Measurements from ENCODE around the gene IKZF3. TPM values are rescaled to one million over a fixed set of nuclear protein-coding genes. Genes with fewer than 3 reads are reported as not detected.

The IKZF3 gene
- total and polyA plus RNA-seq, 10 of the 15 experiments (the other 5 are each of a cell fraction or from before 2014, with no cell fraction given): 5.5 to 98.2 (median 47.6) TPM

- in situ Hi-C loops (cut with MboI) (no loop called here), intact Hi-C loops (cut with micrococcal nuclease; ENCODE audit: unreplicated experiment) (loop anchor here (2.0 to 5.0 kb wide), 2 partner anchors 24 to 108 kb away; no protein-coding TSS in a partner anchor)
- peaks cover 7% of the 10 kb centered on the region for H3K79me2 ChIP-seq (ENCODE audit: control insufficient read depth, insufficient read depth, low read length)
- SMC1A ChIA-PET (ENCODE audit: uncharacterized antibody, unreplicated experiment): interaction anchor here (0.9 to 3.6 kb wide), 13 partner anchors 23 to 165 kb away, joined by 3 to 20 read pairs (median 4); partner anchors contain the start of genes IKZF3 and PGAP3
- WGBS (ENCODE audit: insufficient coverage, insufficient replicate concordance, low lambda C conversion rate, missing lambda C conversion rate): under 1% methylated on average over 30 of the region's 65 CpGs
- H3K27me3 ChIP-seq (replicated peaks in 1 of 2; ENCODE audit: control insufficient read depth in 2 of 2, insufficient read depth in 2 of 2, low read length in 1 of 2): no peaks in the 10 kb centered on the region
- H3K9ac ChIP-seq (ENCODE audit: control insufficient read depth, insufficient read depth, low read length): peak within 1 kb of the TSS; percentile 78
- 0 out of 4 replicates have a peak, but pooled peaks cover 0 to 3% of the 10 kb centered on the region in 2 experiments for H3K36me3 ChIP-seq (ENCODE audit: control insufficient read depth in 2 of 2, insufficient read depth in 2 of 2, low read length in 1 of 2)
- peaks cover 3% of the 10 kb centered on the region; the same call in 1 of the 2 replicates for H3K4me1 ChIP-seq (ENCODE audit: control insufficient read depth, insufficient read depth, low read length)
- ATAC-seq: peak; percentile 96
- CTCF ChIA-PET: interaction anchor here (0.6 to 5.6 kb wide), 30 partner anchors 9 to 250 kb away, joined by 3 to 79 read pairs (median 6); partner anchors contain the start of genes IKZF3, PGAP3, PNMT and PSMD3
- peak within 1 kb of the TSS; percentile 88 for H3K27ac ChIP-seq (ENCODE audit: control insufficient read depth, insufficient read depth)
- TSS peak; percentile 90 for BruUV-seq (replicated peaks)
- H2AFZ ChIP-seq (ENCODE audit: control insufficient read depth, low read depth, low read length): peak within 1 kb of the TSS; percentile 89
- no peaks in the 10 kb centered on the region for H4K20me1 ChIP-seq (ENCODE audit: control insufficient read depth, insufficient read depth)
- RAD21 ChIA-PET (ENCODE audit: unreplicated experiment): interaction anchor here (0.7 to 2.8 kb wide), 18 partner anchors 9 to 142 kb away, joined by 3 to 14 read pairs (median 5); partner anchors contain the start of genes IKZF3, PGAP3 and PNMT
- H3K9me3 ChIP-seq (replicated peaks; ENCODE audit: control insufficient read depth, insufficient read depth, low read length): no peaks in the 10 kb centered on the region
- POLR2A ChIA-PET: interaction anchor here (0.6 to 2.1 kb wide), 8 partner anchors 22 to 132 kb away, joined by 3 to 9 read pairs (median 4); no protein-coding TSS in a partner anchor
- peak within 1 kb of the TSS; percentile 91 for H3K4me3 ChIP-seq
- DNase-seq (ENCODE audit: low read depth, low spot score): peak; percentile 43
- peak within 1 kb of the TSS; percentile 86 for H3K4me2 ChIP-seq (ENCODE audit: control insufficient read depth, insufficient read depth)
- FAIRE-seq: peak; percentile 35
- peak; percentile 71 to 90 (median 85) for TF ChIP-seq CTCF (IDR thresholded peaks at IDR 0.05 in 2 of 3, conservative IDR thresholded peaks at IDR 0.05 in 1 of 3; ENCODE audit: control insufficient read depth in 2 of 3, extremely low read depth in 1 of 3, insufficient read depth in 1 of 3, low read depth in 3 of 3, low read length in 3 of 3)
- TF ChIP-seq BACH1 (IDR thresholded peaks at IDR 0.05; ENCODE audit: borderline replicate concordance): peak; percentile 78
- no peak for TF ChIP-seq PBX3 (IDR thresholded peaks at IDR 0.05; ENCODE audit: insufficient replicate concordance, low read depth, low read length)
- TF ChIP-seq, protein P1, sequence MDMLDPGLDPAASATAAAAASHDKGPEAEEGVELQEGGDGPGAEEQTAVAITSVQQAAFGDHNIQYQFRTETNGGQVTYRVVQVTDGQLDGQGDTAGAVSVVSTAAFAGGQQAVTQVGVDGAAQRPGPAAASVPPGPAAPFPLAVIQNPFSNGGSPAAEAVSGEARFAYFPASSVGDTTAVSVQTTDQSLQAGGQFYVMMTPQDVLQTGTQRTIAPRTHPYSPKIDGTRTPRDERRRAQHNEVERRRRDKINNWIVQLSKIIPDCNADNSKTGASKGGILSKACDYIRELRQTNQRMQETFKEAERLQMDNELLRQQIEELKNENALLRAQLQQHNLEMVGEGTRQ (IDR thresholded peaks at IDR 0.05; ENCODE audit: borderline replicate concordance, low read depth, low read length): peak; percentile 91
- peak in 1 of 2 experiments; percentile 27; a peak in 1 of 3 replicates for TF ChIP-seq EGR1 (IDR thresholded peaks at IDR 0.05; ENCODE audit: borderline replicate concordance in 1 of 2, low read depth in 2 of 2, low read length in 2 of 2)
- no peak for TF ChIP-seq IKZF2 (IDR thresholded peaks at IDR 0.05)
- TF ChIP-seq SMAD5 (IDR thresholded peaks at IDR 0.05; ENCODE audit: low read depth): no peak
- TF ChIP-seq LARP7 (IDR thresholded peaks at IDR 0.05): peak; percentile 73
- 0 out of 3 replicates have a peak, but pooled peaks have one; percentile 29 for TF ChIP-seq POU2F2 (IDR thresholded peaks at IDR 0.05; ENCODE audit: borderline replicate concordance, low read depth, low read length)
- TF ChIP-seq, protein P2, sequence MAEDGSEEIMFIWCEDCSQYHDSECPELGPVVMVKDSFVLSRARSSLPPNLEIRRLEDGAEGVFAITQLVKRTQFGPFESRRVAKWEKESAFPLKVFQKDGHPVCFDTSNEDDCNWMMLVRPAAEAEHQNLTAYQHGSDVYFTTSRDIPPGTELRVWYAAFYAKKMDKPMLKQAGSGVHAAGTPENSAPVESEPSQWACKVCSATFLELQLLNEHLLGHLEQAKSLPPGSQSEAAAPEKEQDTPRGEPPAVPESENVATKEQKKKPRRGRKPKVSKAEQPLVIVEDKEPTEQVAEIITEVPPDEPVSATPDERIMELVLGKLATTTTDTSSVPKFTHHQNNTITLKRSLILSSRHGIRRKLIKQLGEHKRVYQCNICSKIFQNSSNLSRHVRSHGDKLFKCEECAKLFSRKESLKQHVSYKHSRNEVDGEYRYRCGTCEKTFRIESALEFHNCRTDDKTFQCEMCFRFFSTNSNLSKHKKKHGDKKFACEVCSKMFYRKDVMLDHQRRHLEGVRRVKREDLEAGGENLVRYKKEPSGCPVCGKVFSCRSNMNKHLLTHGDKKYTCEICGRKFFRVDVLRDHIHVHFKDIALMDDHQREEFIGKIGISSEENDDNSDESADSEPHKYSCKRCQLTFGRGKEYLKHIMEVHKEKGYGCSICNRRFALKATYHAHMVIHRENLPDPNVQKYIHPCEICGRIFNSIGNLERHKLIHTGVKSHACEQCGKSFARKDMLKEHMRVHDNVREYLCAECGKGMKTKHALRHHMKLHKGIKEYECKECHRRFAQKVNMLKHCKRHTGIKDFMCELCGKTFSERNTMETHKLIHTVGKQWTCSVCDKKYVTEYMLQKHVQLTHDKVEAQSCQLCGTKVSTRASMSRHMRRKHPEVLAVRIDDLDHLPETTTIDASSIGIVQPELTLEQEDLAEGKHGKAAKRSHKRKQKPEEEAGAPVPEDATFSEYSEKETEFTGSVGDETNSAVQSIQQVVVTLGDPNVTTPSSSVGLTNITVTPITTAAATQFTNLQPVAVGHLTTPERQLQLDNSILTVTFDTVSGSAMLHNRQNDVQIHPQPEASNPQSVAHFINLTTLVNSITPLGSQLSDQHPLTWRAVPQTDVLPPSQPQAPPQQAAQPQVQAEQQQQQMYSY (CRISPR knock-in tag; IDR thresholded peaks at IDR 0.05): no peak
- TF ChIP-seq IRF4 (IDR thresholded peaks at IDR 0.05; ENCODE audit: low read depth, low read length): 0 out of 2 replicates have a peak, but pooled peaks have one; percentile 5
- TF ChIP-seq BRCA1 (IDR thresholded peaks at IDR 0.05; ENCODE audit: low read depth, low read length): no peak
- peak; percentile 83 for TF ChIP-seq CREM (IDR thresholded peaks at IDR 0.05; ENCODE audit: low read depth)
- no peak for TF ChIP-seq ESRRA (IDR thresholded peaks at IDR 0.05; ENCODE audit: low read length)
These were observed 133.8 kb downstream of the IKZF3 start, which contains the start of gene MIEN1 for GRCh38 chr17:39730095-39730921. Gene MIEN1, minus strand, starts transcription at chr17:39730532. Its CDS starts 37 bp downstream, at chr17:39730495.
